Measurements from ENCODE around the gene MACO1. TPM values are rescaled to one million over a fixed set of nuclear protein-coding genes. Genes with fewer than 3 reads are reported as not detected.

MACO1 gene
- total RNA-seq, 1 experiment from 2014 or later, result 18.5 TPM

- no peak for DNase-seq (ENCODE audit: low read depth, low spot score)
- in situ Hi-C loops (cut with HindIII; ENCODE audit: low pct_unique_long_range_greater_than_20kb, low sequenced_read_pairs), result no loop called here
Measured at GRCh38 chr1:25527226-25527846, 96.6 kb downstream of the MACO1 start.

- DNase-seq (ENCODE audit: low read depth, low spot score), result no peak
- in situ Hi-C loops (cut with HindIII; ENCODE audit: low pct_unique_long_range_greater_than_20kb, low sequenced_read_pairs), result no loop called here
Measured at GRCh38 chr1:25527946-25528595, 97.4 kb downstream of the MACO1 start.

GRCh38 chr1:25528881-25529517 lies 98.3 kb downstream of the MACO1 start:
- in situ Hi-C loops (cut with HindIII; ENCODE audit: low pct_unique_long_range_greater_than_20kb, low sequenced_read_pairs), result no loop called here
- no peak for DNase-seq (ENCODE audit: low read depth, low spot score)

GRCh38 chr1:25529518-25530185 lies 99.0 kb downstream of the MACO1 start:
- no peak for DNase-seq (ENCODE audit: low read depth, low spot score)
- in situ Hi-C loops (cut with HindIII; ENCODE audit: low pct_unique_long_range_greater_than_20kb, low sequenced_read_pairs), result no loop called here

- in situ Hi-C loops (cut with HindIII; ENCODE audit: low pct_unique_long_range_greater_than_20kb, low sequenced_read_pairs), result no loop called here
- DNase-seq (ENCODE audit: low read depth, low spot score), result no peak
Measured at GRCh38 chr1:25530186-25531081, 99.7 kb downstream of the MACO1 start.

- in situ Hi-C loops (cut with HindIII; ENCODE audit: low pct_unique_long_range_greater_than_20kb, low sequenced_read_pairs), result no loop called here
- DNase-seq (ENCODE audit: low read depth, low spot score), result no peak
Measured at GRCh38 chr1:25531082-25531461, 100.4 kb downstream of the MACO1 start.

DNA sequence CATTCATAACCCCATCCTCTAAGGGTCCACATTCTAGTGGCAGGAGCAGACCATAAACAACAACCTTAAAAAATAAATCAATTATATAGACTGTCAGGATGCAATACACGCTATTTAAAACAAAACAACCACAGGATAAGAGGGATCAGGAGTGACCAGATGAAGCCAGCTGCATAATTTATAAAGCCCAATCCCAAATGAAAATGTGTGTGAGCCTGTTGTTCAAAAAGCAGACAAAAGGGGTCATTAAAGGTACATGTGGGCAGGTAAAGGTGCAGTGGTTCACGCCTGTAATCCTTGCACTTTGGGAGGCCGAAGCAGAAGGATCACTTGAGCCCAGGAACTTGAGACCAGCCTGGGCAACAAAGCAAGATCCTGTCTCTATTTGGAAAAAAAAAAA lies 102.3 kb downstream of the MACO1 start:
- in situ Hi-C loops (cut with HindIII; ENCODE audit: low pct_unique_long_range_greater_than_20kb, low sequenced_read_pairs), result no loop called here
- no peak for DNase-seq (ENCODE audit: low read depth, low spot score)

DNA sequence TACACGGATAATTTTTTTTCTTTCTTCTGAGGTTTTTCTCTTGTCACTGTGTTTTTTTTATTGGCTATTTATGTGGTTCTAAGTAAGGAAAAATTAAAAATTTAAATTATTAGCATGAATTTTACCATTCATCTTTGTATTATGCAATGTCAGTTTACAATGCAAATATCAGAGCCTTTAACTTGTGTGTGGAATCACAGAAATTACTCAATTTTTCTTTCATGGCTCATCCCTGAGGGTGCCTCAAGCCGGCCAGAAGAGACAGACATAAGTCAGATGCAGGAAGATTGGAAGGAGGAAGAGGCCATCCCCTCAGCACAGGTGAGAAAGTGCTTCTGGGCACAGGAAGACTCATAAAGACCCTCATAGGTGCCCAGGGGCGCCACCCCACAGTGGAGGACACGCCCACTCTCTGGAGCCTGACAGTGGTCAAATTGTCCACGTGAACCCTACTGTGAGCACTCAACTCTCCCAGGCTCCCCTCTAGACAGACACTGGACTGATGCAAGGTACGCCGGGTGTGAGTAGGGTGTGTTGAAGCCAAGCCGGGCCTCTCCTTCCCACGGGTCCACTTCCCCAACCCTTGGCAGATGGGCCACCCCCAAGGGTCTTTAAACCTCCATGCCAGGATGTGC lies 103.2 kb downstream of the MACO1 start:
- in situ Hi-C loops (cut with HindIII; ENCODE audit: low pct_unique_long_range_greater_than_20kb, low sequenced_read_pairs), result no loop called here
- DNase-seq (ENCODE audit: low read depth, low spot score), result no peak

GRCh38 chr1:25534410-25534788 lies 103.7 kb downstream of the MACO1 start:
- in situ Hi-C loops (cut with HindIII; ENCODE audit: low pct_unique_long_range_greater_than_20kb, low sequenced_read_pairs), result no loop called here
- DNase-seq (ENCODE audit: low read depth, low spot score), result no peak

DNA sequence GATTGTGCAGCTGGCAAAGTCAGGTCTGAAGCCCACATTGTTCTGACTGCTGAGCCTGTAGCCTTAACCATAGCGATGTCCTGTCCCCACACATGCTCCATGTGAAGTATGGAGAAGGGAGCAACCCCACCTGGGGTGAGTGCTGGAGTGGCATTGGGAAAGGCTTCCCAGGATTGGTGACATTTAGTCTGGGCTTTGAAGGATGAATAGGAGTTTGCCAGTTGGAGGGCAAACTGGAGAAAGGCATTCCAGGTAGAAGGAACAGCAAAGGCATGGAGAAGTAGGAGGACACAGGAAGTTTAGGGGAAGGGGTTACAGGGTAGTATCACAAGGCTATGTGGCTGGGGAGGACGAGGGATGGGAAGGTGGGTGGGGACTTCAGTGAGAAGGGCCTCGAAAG lies 105.4 kb downstream of the MACO1 start:
- DNase-seq (ENCODE audit: low read depth, low spot score), result no peak
- in situ Hi-C loops (cut with HindIII; ENCODE audit: low pct_unique_long_range_greater_than_20kb, low sequenced_read_pairs), result no loop called here

- in situ Hi-C loops (cut with HindIII; ENCODE audit: low pct_unique_long_range_greater_than_20kb, low sequenced_read_pairs), result no loop called here
- no peak for DNase-seq (ENCODE audit: low read depth, low spot score)
Measured at GRCh38 chr1:25537153-25537831, 106.6 kb downstream of the MACO1 start.

- in situ Hi-C loops (cut with HindIII; ENCODE audit: low pct_unique_long_range_greater_than_20kb, low sequenced_read_pairs), result no loop called here
- DNase-seq (ENCODE audit: low read depth, low spot score), result no peak
Measured at GRCh38 chr1:25538191-25538767, 107.6 kb downstream of the MACO1 start.

- in situ Hi-C loops (cut with HindIII; ENCODE audit: low pct_unique_long_range_greater_than_20kb, low sequenced_read_pairs), result no loop called here
- DNase-seq (ENCODE audit: low read depth, low spot score), result no peak
Measured at GRCh38 chr1:25540750-25541342, 110.1 kb downstream of the MACO1 start.

DNA sequence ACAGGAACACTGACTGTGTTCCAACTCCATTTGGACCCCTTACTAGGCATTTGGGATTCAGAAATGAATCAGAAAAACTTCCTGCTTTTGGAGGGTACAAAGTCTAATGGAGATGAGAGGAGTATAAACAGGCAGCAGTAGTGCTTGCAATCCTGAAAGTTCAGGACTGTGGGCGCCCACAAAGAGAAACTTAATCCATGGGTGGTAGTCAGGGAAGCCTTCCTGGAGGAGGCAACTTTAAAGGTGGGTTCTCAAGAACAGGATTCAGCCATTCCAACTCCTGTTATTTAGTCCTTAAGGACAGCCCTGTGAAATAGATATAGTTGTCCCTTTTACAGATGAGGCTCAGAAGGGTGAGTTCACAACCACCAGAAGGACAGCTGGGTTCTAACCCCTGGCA lies 110.7 kb downstream of the MACO1 start:
- no peak for DNase-seq (ENCODE audit: low read depth, low spot score)
- in situ Hi-C loops (cut with HindIII; ENCODE audit: low pct_unique_long_range_greater_than_20kb, low sequenced_read_pairs), result no loop called here

DNA sequence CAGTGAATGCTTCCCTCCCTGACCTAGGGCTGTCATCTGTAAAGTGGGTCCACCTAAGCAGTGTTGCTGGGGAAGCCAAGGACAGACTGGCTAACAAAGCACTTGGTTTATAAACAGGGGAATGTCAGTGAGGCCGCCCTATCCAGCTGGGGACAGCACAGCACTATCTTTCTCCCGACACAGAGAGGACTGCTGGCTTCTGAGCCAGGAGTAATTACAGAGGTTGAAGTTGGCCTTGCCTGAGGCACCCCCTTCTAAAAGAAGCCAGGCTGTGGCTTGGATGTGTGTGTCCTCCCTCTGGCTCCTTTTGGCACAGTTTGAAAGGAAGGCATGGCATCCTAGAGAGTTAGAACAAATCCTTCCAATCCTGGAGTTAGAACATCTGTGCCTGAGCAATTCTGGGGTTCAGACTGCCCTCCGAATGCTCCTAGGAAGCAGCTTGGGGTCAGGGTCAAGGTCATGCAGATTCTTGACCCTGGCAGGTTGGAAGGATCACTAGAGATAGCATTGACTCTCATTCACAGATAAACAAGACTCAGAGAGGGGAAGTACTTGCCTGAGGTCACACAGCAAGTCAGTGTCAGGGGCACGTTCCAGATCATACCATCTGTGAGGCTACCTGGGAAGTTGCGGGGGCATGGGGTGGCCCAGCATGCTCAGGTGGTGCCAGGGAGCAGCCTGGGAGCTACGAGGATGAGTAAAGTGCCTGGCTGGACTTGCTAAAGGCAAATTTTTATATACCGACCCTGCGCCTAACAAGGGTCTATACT lies 111.4 kb downstream of the MACO1 start:
- in situ Hi-C loops (cut with HindIII; ENCODE audit: low pct_unique_long_range_greater_than_20kb, low sequenced_read_pairs), result no loop called here
- no peak for DNase-seq (ENCODE audit: low read depth, low spot score)
